Right renal cortex interstitium (tissue), 3 donors: Measurements from ENCODE around the gene OTOG. TPM values are rescaled to one million over a fixed set of nuclear protein-coding genes. Genes with fewer than 3 reads are reported as not detected.
"Not testable (repeated sequence)": the region's sequence is repeated elsewhere in the genome, so short reads cannot be mapped to it uniquely, and the experiment has no call there.

Experiments used
- DNase-seq, 3 donors: peaks; one replicate each; pipeline ENCODE4 v3.0.0-alpha.2; 2013; ENCODE audit warnings: low read depth in 3 of 3, low spot score in 2 of 3
- polyA plus RNA-seq, 3 donors: library from polyadenylated mRNA; unstranded; fragments of 120-200 nt; gene quantifications; one replicate each; pipeline ENCODE4 v1.2.1, GENCODE V29; 2013; ENCODE audit not compliant: insufficient read length in 3 of 3

OTOG gene
- polyA plus RNA-seq, 3 donors = 0.18 to 0.76 (median 0.62) TPM

DNA sequence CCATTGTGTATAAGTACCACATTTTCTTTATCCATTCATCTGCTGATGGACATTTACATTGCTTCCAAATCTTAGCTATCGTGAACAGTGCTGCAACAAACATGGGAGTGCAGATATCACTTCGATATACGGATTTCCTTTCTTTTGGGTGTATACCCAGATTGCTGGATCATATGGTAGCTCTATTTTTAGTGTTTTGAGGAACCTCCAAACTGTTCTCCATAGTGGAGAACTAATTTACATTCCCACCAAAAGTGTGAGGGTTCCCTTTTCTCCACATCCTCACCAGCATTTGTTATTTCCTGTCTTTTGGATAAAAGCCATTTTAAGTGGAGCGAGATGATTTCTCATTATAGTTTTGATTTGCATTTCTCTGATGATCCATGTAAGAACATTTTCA is 75.7 kb downstream of the OTOG start:
- DNase-seq = not testable (repeated sequence)

DNA sequence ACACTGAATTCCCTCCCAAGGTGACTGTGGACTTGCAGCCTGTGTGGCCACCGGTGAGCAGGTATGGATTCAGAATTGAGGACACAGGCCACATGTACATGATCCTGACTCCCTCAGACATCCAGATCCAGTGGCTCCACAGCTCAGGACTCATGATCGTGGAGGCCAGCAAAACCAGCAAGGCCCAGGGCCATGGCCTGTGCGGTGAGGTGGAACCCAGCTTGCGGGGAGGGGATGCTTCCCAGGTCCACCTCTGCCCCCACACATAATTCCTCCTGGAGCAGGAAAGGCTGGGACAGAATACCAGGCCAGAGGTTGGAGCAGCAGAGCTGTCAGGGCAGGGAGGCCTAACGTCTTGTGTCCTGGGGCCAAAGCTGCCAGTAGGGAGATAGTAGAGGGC is 82.1 kb downstream of the OTOG start:
- DNase-seq = no peak

DNA sequence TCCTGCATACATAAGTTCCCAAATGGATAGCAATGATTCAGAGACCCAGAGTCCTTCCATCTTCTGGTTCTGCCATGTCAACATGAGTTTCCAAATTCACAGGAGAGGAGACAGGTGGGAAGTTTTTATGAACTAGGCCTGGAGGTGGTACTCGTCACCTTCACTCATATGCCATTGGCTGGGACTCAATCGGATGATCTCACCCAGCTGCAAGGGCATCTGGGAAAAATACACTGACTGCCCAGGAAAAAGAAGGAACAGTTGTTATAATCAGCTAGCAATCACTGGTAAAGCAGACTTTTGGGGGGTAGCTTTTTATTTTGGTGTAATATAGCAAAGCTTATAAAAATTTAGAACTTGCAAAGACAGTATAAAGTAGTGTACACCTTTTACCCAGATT is 83.9 kb downstream of the OTOG start:
- DNase-seq = no peak

DNA sequence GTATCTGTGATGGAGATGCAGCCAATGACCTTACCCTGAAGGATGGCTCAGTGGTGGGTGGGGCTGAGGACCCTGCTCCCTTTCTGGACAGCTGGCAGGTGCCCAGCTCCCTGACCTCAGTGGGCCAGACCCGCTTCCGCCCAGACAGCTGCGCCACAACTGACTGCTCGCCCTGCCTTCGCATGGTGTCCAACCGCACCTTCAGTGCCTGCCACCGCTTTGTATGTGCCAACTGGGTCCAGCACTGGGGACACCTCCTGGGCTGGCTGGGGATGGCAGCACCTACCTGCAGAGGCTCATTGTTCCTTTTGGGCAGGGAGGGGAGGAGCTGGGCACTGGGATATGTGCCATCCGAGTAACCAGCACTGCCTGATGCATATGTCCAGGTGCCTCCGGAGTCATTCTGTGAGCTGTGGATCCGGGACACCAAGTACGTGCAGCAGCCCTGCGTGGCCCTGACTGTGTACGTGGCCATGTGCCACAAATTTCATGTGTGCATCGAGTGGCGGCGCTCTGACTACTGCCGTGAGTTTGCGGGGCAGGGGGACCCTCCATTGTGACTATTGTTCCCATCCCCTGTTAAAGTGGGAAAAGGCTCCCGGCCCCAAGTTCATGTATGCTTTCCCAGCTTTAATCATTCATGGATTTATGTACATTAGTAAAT is 84.8 kb downstream of the OTOG start:
- no peak for DNase-seq

DNA sequence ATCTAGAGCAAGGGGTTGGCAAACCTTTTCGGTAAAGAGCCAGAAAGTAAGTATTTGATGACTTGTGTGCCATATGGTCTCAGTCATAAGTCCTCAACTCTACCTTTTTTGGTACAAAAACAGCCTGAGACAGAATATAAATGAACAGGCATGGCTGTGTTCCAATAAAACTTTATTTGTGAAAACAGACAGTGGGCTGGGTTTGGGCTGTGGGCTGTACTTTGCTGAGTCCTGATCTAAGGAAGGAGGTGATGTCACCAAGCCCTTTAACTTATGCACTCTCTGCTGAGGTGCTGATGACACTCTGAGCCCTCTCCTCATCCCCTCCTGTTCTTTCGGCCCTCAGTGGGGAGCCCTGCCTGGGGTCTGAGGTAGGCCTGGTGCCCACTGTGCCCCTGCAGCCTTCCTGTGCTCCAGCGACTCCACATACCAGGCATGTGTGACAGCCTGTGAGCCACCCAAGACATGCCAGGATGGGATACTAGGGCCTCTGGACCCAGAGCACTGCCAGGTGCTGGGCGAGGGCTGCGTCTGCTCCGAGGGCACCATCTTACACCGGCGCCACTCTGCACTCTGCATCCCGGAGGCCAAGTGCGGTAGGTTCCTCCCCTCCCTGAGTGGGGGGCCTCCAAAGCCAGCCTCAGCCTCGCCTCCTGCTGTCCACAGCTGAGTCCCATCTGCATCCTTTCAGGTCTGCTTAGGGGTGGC is 86.4 kb downstream of the OTOG start:
- no peak for DNase-seq

DNA sequence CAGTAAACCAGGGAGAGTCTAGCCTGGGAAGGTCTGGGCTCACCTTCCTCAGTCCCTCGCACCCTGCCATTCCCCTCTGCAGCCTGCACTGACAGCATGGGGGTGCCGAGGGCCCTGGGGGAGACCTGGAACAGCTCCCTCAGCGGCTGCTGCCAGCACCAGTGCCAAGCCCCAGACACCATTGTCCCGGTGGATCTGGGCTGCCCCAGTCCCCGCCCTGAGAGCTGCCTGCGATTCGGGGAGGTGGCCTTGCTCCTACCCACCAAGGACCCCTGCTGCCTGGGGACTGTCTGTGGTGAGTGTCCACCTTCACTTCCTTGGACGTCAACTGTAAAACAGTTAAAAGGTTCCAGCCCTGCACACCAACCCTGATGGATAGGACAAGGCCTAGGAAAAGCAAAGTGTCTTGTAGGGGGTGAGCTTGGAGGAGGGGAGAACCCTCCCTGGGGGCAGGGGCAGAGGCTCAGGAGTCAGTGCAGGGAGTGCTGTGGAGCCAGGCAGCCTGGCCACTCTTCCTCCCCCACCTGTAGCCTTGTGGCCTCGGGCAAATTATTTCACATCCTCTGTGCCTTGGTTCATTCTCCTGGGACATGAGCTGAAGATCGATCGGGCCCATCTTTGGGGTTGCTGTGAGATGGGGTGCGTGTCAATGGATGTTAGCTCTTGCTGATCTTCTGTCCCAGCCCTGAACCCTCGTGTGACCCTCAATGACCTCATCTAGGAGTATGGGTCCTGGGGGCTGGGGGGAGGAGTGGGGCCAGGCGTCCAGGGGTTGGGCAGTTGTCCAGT is 87.1 kb downstream of the OTOG start:
- DNase-seq = no peak

DNA sequence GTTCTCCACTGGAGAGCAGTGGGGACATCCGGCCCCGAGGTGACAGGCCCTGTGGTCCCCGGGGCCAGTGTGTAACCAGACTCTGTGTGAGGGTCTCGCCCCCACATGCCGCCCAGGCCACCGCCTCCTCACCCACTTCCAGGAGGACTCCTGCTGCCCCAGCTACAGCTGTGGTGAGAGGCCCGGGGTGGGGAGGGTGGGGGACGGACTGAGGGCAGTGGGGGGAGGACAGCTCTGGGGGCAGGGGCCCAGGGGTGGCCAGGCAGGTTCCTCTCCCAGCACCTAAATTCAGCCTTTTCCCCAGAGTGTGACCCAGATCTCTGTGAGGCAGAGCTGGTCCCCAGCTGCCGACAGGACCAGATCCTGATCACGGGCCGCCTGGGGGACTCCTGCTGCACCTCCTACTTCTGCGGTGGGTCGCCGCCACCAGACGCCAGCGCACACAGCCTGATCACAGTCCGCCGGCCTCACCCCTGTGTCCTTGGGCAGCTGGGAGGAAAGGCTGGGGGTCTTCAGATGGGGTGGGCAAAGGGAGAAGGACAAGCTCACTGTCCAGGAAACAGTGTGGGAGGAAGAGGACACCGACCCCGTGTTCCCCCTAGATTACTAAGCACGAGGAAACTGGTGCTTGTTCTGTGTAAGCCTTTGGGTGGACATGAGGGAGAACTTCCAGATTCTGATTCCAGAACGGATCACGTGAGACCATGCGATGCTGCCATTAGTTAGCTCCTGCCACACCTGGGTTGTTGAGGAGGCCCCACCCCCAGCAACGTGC is 87.9 kb downstream of the OTOG start:
- DNase-seq = no peak

DNA sequence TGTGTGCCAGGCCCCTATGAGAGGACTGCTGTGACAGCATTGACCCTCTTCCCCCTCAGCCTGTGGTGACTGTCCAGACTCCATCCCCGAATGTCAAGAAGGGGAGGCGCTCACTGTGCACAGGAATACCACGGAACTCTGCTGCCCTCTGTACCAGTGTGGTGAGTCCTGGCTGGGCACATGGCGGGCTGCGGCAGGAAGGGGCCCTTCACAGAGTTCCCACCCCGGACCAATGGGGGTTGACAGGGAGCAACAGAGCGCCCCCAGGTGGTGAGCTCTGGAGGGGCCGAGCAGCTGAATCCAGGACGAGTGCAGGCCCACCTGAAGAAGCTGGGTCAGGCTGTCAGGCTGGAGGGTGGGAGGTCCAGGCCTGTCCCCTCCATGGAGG is 88.5 kb downstream of the OTOG start:
- no peak for DNase-seq

DNA sequence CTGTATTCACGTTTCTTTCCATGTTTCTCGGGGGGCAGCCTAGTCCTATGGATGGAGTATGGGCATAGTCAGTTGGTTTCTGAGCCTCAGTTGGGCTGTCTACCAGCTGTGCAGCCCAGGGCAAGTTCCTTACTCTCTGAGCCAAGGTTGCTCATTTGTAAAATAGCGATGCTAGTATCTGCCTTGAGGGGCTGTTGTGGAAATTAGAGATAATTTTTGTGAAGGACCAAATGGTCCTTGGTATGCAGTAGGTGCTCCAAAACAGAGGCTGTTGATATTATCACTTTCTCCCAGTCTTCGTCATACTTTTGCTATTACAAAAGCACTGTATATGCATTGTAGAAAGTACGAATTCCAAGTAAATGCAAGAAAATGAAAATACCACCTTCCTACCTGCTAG is 89.7 kb downstream of the OTOG start:
- DNase-seq = no peak

DNA sequence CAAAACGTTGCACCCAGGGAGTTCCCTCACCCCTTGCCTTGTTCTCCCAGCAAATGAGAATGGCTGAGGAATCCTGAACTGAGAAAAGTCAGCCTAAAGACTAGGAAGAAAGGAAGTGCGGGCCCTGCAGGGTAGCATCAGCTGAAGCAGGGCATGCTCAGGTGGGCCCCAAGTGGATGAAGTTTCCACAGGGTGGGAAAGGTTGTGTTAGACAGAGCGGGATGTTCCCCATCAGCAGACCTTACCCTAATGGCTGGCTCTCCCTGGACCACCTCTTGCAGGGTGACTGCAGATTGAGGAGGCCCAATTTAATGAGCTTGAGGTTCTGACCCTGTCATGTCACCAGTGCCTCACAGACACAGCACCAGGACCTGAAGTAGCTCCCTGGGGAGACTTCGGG is 90.8 kb downstream of the OTOG start:
- no peak for DNase-seq

DNA sequence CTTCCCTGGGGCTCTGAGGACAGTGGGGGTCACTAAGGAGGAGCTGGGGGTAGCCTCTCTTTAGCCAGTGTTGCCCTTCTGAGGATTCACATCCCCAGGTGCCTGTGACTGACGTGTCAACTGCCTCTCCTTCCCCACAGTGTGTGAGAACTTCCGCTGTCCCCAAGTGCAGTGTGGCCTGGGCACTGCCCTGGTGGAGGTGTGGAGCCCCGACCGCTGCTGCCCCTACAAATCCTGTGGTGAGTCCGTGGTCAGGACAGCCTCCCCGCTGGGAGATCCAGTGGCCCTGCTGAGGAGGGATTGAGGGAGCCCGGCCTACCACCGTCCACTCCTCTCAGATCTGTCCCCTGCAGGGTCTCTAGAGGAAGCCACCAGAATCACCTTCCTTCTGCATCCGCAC is 91.3 kb downstream of the OTOG start:
- no peak for DNase-seq

DNA sequence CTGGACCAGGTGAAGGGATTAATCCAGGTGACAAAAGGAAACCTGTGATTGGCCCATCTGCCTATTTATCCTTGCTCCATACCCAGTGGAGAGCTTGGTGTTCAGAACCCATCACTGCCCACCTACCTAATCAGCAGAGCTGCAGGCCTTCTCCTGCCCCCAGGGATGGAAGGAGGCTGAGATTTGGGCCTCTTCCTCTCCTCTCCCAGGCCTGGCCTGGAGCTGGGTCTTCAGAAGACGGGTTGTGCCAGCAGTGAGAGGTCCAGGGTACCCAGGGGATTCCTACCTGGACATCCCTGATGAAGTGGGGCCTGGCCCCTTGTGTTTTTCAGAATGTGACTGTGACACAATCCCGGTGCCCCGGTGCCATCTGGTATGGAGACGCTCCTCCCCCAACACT is 92.0 kb downstream of the OTOG start:
- DNase-seq = no peak

DNA sequence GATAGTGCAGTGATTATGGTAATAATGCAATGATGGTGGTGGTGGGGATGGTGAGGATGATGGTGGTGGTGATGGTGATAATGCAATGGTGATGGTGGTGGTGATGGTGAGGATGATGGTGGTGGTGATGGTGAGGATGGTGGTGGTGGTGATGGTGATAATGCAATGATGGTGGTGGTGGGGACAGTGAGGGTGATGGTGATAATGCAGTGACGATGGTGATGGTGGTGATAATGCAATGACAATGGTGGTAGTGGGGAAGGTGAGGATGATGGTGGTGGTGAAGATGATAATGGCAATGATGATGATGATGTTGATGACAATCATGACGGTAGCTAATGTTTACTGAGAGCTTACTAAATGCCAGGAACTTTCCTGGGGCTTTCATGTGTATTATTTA is 92.7 kb downstream of the OTOG start:
- no peak for DNase-seq

DNA sequence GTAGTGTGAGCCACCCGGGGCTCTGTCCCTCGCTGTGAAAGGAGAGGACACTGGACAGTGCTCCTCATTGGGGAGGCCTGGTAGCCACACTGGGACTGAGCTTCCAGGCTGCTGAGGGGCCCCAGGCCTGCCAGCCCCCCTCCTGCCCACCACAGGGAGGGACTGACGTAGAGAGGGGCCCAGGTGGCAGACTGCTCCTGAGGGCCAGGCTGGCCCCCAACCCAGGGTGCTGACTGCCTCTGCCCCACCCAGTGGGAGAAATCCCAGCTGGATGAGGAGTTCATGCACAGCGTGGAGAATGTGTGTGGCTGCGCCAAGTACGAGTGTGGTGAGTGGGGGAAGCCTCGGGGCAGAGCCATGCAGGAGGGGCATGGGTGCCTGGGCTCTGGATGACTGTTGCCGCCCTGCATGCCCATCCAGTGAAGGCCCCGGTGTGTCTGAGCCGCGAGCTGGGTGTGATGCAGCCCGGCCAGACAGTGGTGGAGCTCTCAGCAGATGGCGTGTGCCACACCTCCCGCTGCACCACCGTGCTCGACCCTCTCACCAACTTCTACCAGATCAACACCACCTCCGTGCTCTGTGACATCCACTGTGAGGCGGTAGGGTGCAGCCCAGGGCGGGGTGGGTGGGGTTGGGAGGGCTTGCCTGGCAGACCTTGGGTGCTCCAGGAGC is 93.6 kb downstream of the OTOG start:
- no peak for DNase-seq

DNA sequence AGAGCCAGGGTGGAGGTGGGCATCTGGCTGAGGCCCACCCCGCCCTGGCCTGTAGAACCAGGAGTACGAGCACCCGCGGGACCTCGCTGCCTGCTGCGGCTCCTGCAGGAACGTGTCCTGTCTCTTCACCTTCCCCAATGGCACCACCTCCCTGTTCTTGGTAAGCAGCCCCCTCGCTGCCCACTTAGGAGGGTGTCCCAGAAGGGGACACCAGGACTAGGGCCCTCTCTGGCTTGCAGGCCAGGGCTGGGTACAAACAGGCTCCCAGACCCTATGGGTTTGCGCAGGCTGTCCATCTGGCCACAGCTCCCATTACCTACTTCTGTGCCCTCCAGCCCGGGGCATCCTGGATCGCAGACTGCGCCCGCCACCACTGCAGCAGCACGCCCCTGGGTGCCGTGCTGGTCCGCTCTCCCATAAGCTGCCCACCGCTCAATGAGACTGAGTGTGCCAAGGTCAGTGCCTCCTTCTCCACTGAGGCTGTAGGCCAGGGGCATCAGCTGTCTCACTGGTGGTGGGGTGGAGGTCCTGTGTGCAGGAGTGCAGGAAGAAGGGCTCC is 94.8 kb downstream of the OTOG start:
- no peak for DNase-seq

DNA sequence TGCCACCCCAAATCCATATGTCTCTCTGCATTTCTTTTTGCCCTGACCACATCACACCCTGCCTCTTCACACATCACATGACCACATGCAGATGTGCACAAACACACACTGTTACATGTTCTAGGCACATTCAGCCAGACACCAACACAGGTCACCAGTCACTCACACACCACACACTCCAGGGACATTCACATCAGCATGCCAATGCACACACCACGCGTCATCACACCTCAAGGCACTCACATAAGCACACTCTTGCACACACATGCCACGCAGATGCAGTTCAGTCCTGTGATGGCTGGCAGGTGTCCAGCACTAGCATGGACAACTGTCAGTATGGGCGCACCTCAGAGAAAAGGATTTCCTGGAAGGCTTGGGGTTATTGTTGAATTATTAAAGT is 95.3 kb downstream of the OTOG start:
- no peak for DNase-seq

DNA sequence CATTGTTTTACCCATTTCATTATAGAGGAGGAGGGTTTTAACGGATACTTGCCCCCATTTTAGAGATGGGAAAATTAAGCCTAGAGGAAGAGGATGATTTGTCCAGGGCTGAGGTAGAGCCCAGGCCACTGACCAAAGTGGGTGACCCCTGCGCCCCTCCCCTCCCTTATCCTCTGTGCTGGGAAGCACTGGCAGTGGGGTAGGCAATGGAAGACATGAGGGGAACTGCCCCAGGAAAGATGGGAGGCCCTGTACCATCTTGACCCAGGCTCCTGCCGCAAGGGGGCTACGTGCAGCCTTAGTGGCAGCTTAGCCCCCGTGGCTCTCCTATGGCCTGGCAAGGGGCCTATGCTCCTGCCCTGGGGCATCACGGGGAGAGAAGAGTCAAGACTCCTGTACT is 95.9 kb downstream of the OTOG start:
- no peak for DNase-seq

DNA sequence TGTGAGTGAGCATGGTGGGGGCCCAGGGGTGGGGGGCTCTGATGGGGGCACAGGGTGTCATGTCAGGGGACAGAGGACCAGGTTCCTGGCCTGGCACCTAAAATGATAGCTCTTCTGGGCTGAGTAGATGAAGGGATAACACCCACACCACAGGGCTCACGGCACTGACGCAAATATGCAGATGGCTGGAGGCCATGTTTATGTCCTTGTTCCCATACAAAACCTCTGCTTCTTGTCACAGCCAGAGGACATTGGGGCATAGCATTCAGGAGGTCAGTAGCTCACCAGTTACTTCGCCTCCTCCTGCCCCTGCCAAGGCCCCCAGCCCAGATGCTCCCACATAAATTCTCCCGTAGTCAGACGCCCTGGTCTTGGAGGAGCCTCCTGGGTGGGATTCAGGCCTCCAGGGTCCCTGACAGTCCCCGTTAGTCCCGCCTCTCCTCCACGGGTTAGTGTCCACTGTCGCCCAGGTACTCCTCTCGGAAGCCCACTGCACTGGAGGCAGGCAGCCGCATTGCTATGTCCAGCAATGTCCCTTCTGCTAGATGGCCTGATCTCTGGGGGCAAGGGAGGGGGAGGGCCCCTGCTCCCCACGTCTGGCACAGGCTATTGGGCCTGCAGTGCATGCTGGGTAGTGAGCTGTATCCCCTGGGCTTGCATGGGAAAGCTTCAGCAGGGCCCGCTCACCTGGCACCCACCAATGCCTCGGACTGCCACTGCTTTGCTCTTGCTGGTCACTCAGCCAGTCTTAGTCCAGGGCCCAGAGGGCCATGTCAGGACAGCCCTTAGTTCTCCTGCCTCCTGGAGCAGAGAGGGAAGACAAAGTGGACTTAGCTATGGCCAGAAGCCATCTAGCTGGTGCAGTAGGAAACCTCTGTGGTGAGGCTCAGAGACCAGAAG is 96.7 kb downstream of the OTOG start:
- DNase-seq = no peak
